GM18508 (cell line): ENCODE measurements around the gene EML4.
"Not testable (repeated sequence)": the region's sequence is repeated elsewhere in the genome, so short reads cannot be mapped to it uniquely, and the experiment has no call there.

ENCODE experiments used
- ATAC-seq: cut with Tn5 transposase; IDR thresholded peaks from one replicate; pipeline ENCODE4 v1.9.1; 2021; ENCODE audit warnings: moderate number of reproducible peaks; ENCODE audit not compliant: insufficient read depth, unreplicated experiment

The EML4 gene

GRCh38 chr2:42340045-42340937 is 171.1 kb downstream of the EML4 start:
- no peak for ATAC-seq

DNA sequence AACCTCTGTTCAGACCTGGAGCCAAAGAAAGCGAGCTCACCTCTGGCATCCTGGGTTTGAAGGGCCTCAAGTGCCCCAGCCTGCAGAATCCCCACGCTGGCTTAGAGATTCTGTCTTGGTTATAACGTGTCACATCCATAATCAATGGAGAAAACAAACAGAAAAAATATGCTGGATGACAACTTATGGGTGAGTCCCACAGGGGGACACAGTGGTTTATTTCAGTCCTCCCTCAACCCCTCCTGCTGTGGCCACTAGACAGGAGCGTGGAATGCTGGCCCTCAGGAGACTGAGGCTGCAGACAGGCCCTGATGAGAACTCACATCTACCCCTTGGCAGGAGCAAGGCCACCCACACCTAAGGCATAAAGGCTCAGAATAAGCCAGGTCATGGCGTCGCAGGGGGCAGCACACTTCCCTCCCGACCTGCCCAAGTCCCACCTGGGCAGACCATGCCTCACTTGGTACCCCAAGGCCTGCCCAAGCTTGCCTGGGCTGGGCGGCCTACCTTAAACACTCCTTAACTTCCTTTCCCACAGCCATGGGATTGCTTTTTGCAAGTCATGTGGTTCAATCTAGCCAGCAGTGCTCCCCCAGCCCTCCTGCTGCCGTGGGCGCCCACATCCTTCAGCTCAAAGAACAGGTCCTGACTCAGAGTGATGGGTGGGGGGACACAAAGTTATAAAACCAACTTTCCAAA is 171.9 kb downstream of the EML4 start:
- no peak for ATAC-seq

GRCh38 chr2:42342061-42342794 is 173.1 kb downstream of the EML4 start:
- ATAC-seq = no peak

- no peak for ATAC-seq
Observed at GRCh38 chr2:42342795-42343241, 173.7 kb downstream of the EML4 start.

- no peak for ATAC-seq
Observed at GRCh38 chr2:42345986-42346385, 176.8 kb downstream of the EML4 start.

GRCh38 chr2:42346856-42347255 is 177.7 kb downstream of the EML4 start:
- not testable (repeated sequence) for ATAC-seq

DNA sequence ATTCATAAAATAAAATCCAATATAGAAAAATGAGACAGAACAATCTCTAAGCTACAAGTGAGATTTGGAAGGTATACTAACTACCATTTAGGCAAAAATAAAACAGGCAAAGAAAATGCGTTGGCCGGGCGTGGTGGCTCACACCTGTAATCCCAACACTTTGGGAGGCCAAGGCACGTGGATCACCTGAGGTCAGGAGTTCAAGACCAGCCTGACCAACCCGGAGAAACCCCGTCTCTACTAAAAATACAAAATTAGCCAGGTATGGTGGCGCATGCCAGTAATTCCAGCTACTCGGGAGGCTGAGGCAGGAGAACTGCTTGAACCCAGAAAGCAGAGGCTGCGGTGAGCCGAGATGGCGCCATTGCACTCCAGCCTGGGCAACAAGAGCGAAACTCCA is 178.4 kb downstream of the EML4 start:
- ATAC-seq = not testable (repeated sequence)

GRCh38 chr2:42348113-42348805 is 179.1 kb downstream of the EML4 start:
- no peak for ATAC-seq

GRCh38 chr2:42350434-42351063 is 181.4 kb downstream of the EML4 start:
- no peak for ATAC-seq

- ATAC-seq = no peak
Observed at GRCh38 chr2:42351864-42352263, 182.7 kb downstream of the EML4 start.

DNA sequence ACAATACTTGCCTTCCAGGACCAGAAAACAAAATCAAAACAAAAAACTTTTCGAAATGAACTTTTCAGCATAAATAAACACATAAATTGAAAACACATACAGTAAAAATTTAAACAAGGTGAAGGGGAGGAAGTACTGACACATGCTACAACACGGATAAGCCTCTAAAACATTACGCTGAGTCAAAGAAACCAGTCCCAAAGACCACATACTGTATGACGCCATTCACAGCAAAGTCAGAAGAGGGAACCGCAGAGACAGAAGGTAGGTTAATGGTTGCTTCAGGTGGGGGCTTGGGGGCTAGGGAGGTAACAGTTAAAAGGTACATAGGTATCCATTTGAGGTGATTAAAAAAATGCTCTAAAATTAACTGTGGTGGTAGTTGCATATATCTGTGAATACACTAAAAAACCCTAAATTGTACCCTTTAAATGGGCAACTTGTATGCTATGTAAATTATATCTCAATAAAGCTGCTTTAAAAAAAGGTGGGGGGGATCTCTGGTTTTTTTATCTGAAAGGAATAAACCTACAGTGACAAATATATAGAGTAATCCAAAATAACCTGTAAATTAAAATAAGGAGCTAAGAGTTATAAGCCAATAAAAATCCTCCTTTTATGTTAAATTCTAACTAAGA is 184.8 kb downstream of the EML4 start:
- no peak for ATAC-seq

- ATAC-seq = no peak
Observed at GRCh38 chr2:42359304-42359964, 190.3 kb downstream of the EML4 start.

DNA sequence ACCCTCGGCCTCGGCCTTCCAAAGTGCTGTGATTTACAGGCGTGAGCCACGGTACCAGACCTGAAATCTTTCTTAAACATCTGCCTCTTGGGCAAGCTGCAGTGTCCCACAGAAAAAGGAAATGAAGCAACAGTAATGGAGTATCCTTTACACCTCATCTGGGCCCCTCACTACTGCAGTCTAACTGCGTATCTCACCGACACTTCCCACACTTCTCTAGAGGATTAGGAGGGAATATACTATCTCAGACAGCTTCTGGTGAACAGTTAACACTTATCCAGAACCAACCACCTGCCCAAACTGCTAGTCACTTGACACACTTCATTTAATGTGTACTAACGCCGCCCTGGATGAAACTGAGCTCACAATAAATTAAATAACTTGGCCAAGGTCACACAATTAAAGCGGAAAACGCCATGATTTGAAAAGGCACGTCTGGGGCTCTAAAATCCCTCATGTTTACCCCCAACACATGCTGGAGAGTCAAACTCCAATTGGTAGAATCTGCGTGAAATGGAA is 190.9 kb downstream of the EML4 start:
- ATAC-seq = no peak

DNA sequence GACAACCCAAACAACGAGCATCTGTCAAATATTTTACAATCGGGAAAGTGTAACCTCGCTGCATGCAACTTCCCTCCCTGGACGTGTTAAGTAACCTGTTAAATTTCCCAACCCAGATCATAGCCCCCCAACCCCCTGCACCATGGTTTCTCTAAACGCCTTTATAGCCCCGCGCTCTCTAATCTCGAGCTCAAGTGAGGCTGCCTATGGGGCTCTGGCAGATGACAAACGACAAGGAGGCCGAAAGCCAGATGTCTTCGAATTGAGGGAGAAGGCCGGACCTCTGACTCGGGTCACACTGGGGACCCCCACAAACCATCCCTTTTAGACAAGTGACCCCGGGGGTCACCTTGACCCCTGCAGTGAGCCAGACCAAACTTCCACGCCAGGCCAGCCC is 191.3 kb downstream of the EML4 start:
- no peak for ATAC-seq

GRCh38 chr2:42360890-42361727 is 192.0 kb downstream of the EML4 start, which contains the start of gene COX7A2L:
Gene COX7A2L, minus strand, starts transcription at chr2:42361217. Its CDS starts 56 bp downstream, at chr2:42361161.
- ATAC-seq = peak; percentile 83

DNA sequence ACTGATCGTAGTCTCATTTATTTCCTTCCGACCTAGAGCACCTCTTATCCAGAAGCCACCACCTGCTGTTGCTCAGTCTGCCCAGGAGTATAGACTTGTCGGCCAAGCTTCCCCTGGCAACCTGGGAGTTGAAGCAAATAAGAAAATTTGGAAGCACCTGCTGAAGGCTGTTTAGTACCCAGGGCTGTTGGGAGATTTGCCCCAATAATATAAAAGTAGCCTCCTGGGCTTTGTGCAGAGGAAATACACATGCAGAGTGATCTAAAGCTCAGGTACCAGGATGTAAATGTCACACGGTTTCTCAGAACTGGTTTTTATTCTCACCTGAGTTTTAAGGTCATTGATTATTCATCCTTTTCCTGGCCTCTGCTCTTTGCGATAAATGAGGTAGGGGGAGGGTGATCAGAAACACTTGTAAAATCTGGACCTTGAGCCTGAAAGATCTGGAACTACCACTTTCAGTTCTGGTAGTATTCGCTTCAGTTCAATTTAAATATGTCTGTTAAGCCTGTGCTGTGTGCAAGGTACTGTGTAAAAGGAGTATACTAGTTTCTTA is 192.7 kb downstream of the EML4 start:
- ATAC-seq = no peak

- ATAC-seq = no peak
Observed at GRCh38 chr2:42363413-42363812, 194.3 kb downstream of the EML4 start.
